ENCODE results near the gene GCLM.
A peak's percentile ranks its signal among the peaks of the same experiment; 100 is the strongest.
"Not testable (repeated sequence)": the region's sequence is repeated elsewhere in the genome, so short reads cannot be mapped to it uniquely, and the experiment has no call there.

The GCLM gene

GRCh38 chr1:93909146-93910050 lies at the start of gene GCLM:
Gene GCLM, minus strand, starts transcription at chr1:93909430. Its CDS starts 267 bp downstream, at chr1:93909163.
- DNase-seq, result peak; percentile 65

- no peak for DNase-seq
Measured at GRCh38 chr1:93958726-93959100, 49.5 kb upstream of the GCLM start.

- no peak for DNase-seq
Measured at GRCh38 chr1:93958032-93958725, 48.9 kb upstream of the GCLM start.

- no peak for DNase-seq
Measured at GRCh38 chr1:93955765-93956164, 46.5 kb upstream of the GCLM start.

DNA sequence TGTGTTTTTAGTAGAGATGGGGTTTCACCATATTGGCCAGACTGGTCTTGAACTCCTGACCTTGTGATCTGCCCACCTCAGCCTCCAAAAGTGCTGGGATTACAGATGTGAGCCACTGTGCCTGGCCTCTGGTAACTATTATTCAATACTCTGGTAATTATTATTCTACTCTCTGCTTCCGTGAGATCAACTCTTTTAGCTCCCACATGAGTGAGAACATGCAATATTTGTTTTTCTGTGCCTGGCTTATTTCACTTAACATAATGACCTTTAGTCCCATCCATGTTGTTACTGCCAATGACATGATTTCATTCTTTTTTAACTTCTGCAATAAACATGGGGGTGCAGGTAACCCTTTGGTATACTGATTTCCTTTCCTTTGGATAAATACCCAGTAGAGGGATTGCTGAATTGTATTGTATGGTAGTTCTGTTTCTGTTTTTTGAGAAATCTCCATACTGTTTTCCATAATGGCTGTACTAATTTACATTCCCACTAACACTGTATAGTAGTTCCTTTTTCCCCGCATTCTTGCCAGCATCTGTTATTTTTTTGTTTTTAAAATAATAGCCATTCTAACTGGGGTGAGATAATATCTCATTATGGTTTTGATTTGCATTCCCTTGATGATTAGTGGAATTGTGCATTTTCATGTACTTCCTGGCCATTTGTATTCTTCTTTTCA lies 37.9 kb upstream of the GCLM start:
- DNase-seq, result not testable (repeated sequence)

GRCh38 chr1:93938461-93939145 lies 29.4 kb upstream of the GCLM start:
- DNase-seq, result no peak

DNA sequence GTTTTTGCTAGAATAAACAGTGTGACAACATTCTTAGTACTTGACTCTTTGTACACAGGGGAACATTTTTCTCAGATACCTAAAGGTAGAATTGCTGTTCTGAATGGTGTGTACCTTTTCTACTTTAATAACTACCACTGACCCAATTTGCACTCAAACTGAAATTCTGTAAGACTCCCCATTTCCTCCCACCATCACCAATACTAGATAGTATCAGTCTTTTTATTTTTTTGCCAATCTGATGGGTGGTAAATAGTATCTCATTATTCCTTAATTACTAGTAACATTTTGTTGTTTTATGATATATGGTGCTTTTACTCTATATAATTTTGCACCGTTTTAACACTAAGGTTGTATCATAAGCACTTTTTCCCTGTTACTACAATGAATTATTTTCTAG lies 28.8 kb upstream of the GCLM start:
- DNase-seq, result no peak

GRCh38 chr1:93925206-93925605 lies 16.0 kb upstream of the GCLM start:
- DNase-seq, result no peak

DNA sequence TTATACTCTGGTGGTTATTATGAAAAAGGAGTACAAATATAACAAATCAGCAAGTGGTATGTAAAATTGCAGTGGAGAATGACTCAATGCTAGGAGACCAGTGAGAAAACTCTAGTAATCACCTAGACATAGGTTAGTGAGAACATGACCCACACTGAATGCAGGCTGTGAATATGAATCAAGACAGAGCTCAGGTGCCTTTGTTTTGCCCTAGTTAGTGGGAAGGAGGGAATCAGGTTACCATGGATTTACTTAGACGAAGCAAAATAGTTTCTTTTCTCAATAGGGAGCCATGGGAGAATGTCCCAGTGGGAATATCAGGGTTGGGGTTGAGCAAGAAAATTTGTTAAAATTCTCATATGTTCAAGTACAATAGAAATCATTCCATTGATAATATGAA lies 10.6 kb upstream of the GCLM start:
- DNase-seq, result no peak

- DNase-seq, result no peak
Measured at GRCh38 chr1:93917302-93917701, 8.1 kb upstream of the GCLM start.

GRCh38 chr1:93910880-93911279 lies 1.6 kb upstream of the GCLM start:
- DNase-seq, result not testable (repeated sequence)

- no peak for DNase-seq
Measured at GRCh38 chr1:93910305-93910704, 1.1 kb upstream of the GCLM start.

- DNase-seq, result peak; percentile 6
Measured at GRCh38 chr1:93908394-93909145, 660 bp downstream of the GCLM start.

- DNase-seq, result peak; percentile 14
Measured at GRCh38 chr1:93907718-93908117, 1.5 kb downstream of the GCLM start.

DNA sequence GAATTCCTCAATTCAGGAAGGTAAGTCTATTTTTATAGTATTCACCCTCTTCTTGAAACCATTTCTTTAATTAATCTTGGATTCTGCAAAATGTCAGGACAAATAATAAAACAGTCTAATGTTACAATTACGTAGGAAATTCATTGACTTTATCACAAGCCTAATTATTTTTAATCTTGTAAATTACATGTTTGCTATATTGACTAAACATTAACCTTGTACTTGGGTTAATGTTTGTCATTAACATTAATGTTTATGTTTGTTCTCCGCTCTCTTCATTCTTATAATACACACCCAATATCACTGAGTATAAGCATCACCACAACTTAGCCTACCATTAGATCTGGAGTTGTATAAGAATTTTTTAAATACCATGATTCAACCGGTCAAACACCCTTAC lies 2.8 kb downstream of the GCLM start:
- DNase-seq, result no peak

DNA sequence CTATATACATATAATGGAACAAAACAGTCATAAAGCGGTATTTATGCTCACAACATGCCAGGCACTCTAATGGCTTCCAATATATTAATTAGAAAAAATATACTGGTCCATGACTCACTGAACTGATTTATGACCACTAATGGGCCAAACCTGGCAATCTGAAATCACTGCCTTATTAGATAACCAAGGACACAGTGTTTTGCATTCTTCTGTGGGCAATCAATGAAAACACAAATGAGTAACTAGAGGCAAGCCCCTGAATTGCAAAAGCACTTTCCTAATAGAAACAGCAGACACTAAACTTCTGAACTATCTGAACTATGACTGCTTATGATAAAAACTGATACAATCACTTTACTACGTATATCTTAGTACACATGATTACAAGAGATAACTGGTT lies 3.5 kb downstream of the GCLM start:
- DNase-seq, result no peak

- no peak for DNase-seq
Measured at GRCh38 chr1:93905051-93905450, 4.2 kb downstream of the GCLM start.

- DNase-seq, result no peak
Measured at GRCh38 chr1:93904228-93904627, 5.0 kb downstream of the GCLM start.

GRCh38 chr1:93900723-93901504 lies 8.3 kb downstream of the GCLM start:
- DNase-seq, result no peak

DNA sequence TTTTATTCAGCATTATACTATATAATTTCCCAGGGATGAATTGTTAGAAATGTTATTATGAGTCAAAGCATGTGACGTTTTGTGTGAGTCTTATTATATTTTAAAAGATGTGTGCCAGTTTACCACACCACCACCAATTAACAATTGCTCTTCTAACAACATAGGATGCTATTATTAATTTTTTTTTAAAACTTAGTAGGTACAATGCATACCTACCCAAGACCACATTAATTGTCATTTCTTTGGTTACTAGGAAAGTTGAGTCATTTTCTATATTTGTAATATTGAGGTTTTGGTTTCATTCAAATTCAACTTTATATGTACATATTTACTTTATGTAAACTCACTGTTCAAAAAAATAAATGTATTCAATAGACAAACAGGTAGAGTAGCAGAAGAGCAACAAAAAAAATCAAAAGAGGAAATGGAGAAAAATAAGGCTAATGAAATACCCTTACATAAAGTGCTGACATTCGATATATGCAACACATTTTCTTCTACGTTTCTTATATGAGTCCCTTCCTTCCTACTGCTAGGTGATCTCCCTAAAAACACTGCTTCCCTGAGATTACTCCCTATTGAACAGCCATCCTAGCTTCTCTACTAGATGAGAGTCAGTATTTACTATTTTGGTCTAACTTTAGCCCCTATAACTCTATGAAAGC lies 9.6 kb downstream of the GCLM start:
- no peak for DNase-seq

DNA sequence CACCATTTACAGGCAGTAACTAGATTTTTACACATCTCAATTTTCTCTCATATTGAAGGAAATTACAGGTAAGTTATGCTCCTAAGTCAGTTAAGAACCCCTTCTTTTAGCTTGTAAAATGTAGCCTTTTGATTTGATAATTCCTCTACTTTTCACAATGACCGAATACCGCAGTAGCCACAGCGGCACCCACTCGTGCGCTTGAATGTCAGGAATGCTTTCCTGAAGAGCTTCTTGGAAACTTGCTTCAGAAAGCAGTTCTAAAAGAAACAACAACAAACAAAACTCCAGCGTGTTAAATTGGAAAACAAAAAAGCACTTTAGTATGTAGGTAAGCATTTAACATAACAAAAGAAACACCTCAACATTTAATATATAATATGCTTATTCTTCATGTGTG lies 20.3 kb downstream of the GCLM start:
- DNase-seq, result no peak

Measured in 8988T (cell line).